Measurements from ENCODE around the gene PPP1R14D.

Gene PPP1R14D

DNA sequence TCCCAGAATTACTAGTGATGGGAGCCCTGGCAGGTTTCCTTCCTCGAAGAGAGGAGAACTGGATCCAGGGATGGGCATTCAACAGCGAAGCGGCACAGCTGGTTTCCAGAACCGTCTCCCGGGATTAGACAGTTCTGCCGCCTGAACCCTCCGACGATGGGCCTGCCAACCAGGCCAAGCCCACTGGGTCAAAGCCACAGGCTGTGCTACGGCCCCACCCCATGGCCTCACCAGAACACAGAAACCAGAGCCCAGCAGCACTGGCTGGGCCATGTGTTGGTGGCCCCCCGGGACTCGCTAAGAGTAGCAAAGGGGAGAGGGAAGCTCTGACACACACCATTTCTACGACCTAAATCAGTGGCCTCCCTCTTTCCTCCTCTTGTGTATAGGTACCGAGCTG lies 56.5 kb downstream of the PPP1R14D start:
- DNase-seq (ENCODE audit: low spot score), result no peak
- Mint-ChIP-seq H3K4me1 (ENCODE audit: low read depth) (peaks cover 17% of the 10 kb centered on the region), H3K27ac (peak overlapping the region; percentile 12), H3K27me3 (ENCODE audit: low read depth) (no peaks in the 10 kb centered on the region), H3K4me3 (no peak overlapping the region), H3K36me3 (ENCODE audit: low read depth) (peaks cover 32% of the 10 kb centered on the region), H3K9me3 (no peaks in the 10 kb centered on the region)

DNA sequence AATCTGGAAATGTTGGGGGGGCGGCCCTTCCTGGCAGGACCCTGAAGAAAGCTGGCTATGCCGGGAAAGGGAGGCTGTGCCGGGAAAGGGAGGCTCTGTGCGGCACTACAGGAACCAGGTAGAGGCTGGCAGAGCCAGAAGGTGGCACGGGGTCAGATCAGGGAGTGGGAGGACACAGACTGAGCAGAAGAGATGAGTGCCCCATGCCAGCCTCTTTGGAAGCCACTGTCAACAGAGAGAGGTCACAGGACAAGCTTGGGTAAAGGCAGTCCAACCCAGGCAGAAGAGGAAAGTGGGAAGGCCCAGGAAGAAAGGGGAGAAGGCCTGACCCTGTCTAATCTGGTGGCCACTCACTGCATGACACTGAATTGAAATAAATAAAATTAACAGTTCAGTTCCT lies 57.3 kb downstream of the PPP1R14D start:
- Mint-ChIP-seq H3K4me3 (no peak overlapping the region), H3K27ac (no peak overlapping the region), H3K27me3 (ENCODE audit: low read depth) (no peaks in the 10 kb centered on the region), H3K36me3 (ENCODE audit: low read depth) (peaks cover 26% of the 10 kb centered on the region), H3K9me3 (no peaks in the 10 kb centered on the region), H3K4me1 (ENCODE audit: low read depth) (peaks cover 17% of the 10 kb centered on the region)
- no peak for DNase-seq (ENCODE audit: low spot score)

DNA sequence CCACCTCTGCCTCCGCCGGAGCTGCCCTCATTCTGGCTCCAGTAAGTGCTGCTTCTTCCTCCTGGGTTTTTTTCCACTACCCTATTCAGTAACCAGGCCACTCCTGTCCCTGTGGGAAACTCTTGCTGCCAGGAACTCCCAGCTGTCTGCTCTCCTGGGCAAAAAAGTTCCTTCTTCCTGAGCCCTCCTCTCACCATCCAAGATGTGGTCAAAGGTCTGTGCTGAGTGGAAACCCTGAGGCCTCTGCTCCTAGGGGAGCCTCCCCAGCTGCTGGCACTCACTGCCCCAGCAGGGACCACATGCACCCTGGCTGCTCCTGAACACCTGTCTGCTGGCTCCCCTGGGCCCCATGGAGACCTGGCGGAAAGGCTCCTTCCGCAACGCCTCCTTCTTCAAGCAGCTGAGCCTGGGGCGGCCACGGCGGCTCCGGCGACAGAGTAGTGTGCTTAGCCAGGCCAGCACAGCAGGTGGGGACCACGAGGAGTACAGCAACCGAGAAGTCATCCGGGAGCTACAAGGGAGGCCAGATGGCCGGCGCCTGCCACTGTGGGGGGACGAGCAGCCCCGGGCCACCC lies 58.3 kb downstream of the PPP1R14D start:
- Mint-ChIP-seq H3K4me3 (peak overlapping the region; percentile 54), H3K4me1 (ENCODE audit: low read depth) (peaks cover 26% of the 10 kb centered on the region), H3K36me3 (ENCODE audit: low read depth) (peaks cover 22% of the 10 kb centered on the region), H3K27me3 (ENCODE audit: low read depth) (no peaks in the 10 kb centered on the region), H3K27ac (peak overlapping the region; percentile 82), H3K9me3 (no peaks in the 10 kb centered on the region)
- DNase-seq (ENCODE audit: low spot score), result no peak

DNA sequence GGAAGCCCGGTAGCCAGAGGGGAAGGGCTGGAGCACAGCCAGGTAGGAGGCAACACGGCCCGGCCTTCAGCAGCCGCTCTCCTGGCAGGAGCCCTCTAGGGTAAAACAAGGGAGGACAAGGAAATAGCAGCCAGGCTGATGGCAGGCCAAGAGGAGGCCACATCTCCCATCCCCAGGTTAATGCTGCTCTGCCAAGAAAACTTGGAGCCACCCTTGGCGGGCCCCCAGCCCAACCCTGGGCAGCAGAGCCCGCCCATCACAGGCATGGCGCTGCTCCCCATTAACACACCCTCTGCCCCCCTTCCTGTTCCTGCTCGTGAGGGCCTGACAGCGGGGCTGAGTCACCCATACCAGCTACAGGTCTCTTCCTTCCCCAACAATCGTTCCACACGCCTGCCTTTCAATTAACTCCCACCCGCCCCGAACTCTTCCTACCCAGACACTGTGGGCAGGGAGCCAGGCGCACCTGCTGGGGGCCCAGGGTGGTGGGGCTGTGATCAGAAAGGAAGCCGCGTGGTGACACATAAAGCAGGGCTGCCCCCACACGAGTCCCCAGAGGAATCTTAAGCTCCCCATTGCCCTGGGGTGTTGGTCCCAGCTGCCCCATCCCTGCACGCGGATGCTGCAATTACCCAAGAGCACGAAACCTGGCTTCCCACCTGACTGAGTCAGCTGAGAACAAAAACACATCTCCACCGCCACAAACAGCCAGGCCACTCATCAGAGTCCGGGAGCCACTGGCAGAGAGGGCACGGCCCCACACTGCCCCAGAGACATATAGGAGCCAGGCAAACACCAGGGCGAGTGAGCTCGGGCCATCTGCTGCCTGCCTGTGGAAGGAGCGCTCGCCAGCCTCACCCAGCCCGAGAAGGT lies 59.0 kb downstream of the PPP1R14D start, which contains the start of gene C15orf62:
C15orf62 (plus strand) TSS at position 707 of the 873 bp plus-strand sequence. CDS start 516 bp downstream, outside the sequence.
- Mint-ChIP-seq H3K9me3 (no peaks in the 10 kb centered on the region), H3K27ac (peak within 1 kb of the TSS; percentile 82), H3K27me3 (ENCODE audit: low read depth) (no peaks in the 10 kb centered on the region), H3K36me3 (ENCODE audit: low read depth) (peaks cover 18% of the 10 kb centered on the region), H3K4me1 (ENCODE audit: low read depth) (peaks cover 32% of the 10 kb centered on the region), H3K4me3 (peak within 1 kb of the TSS; percentile 54)
- DNase-seq (ENCODE audit: low spot score), result peak; percentile 37

DNA sequence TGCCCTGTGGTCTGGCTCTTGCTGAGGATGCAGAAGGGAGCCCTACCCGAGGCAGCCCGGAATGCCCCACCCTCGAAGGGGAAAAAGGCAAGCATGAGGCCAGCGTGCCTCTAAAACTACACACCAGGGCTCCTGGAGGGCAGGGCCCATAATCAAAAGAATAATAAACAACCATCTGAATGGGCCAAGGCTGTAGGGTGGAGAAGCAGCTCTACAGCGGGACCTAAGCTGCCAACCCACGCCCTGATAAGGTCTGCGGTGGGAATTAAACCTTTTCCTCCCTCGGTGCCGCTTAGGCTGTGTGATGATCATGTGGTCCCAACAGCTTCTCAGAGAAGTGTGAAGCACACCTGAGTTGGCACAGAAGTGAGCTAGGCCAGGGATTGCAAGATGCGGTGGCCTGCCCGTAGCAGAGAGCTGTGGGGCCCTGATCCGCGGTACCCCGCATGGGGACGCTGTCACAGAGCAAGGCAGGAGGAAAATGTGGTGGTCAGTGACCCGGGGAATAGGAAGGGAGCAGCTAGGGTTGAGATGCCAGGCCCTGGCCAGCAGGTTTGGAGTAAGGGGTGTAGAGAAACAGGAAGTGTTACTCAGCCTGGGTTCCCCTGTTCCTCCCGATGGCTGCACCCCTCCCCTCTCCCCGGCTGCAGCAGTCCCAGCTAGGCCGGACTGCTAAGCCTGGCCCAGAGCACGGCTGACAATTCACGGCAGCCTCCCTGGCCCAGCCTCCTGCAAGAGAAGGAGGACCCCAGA lies 59.8 kb downstream of the PPP1R14D start:
- H3K36me3 Mint-ChIP-seq (ENCODE audit: low read depth), result peaks cover 18% of the 10 kb centered on the region
- H3K9me3 Mint-ChIP-seq, result no peaks in the 10 kb centered on the region
- peak overlapping the region; percentile 50 for H3K4me3 Mint-ChIP-seq
- DNase-seq (ENCODE audit: low spot score), result no peak
- no peaks in the 10 kb centered on the region for H3K27me3 Mint-ChIP-seq (ENCODE audit: low read depth)
- H3K4me1 Mint-ChIP-seq (ENCODE audit: low read depth), result peaks cover 34% of the 10 kb centered on the region
- H3K27ac Mint-ChIP-seq, result peak overlapping the region; percentile 82

DNA sequence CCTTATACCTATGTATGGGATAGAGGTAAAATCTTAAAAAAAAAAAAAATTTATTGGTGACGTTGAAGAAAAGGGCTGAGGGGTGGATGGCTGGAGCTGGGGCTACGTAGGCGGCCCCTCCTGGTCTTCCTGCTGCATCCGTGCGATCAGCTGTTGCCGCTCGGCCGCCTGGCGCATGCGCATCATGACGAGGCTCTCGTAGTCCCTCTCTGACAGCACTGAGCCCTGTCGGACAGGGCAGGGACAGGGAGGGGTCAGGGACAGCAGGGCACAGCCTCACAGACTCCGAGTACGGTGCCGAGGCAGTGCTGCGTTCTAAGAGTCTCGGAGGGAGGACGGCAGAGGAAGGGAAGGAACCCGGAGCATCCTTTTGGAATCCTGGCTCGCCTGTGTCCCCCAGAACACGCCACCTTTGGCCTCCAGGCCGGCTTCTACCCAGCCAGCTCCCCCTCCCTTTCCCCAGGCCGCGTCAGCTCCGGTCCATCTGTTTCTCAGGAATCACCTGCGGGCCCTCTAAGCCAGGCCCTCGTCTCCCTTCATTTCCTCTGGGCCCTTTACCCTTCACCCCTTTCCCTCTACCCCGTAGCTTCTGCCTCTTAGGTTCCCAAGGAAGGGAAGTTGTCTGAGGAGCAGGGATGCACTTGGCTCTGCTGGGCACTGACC lies 60.5 kb downstream of the PPP1R14D start:
- no peaks in the 10 kb centered on the region for H3K27me3 Mint-ChIP-seq (ENCODE audit: low read depth)
- H3K36me3 Mint-ChIP-seq (ENCODE audit: low read depth), result peaks cover 18% of the 10 kb centered on the region
- H3K4me3 Mint-ChIP-seq, result no peak overlapping the region
- H3K9me3 Mint-ChIP-seq, result no peaks in the 10 kb centered on the region
- peaks cover 40% of the 10 kb centered on the region for H3K4me1 Mint-ChIP-seq (ENCODE audit: low read depth)
- DNase-seq (ENCODE audit: low spot score), result no peak
- no peak overlapping the region for H3K27ac Mint-ChIP-seq

DNA sequence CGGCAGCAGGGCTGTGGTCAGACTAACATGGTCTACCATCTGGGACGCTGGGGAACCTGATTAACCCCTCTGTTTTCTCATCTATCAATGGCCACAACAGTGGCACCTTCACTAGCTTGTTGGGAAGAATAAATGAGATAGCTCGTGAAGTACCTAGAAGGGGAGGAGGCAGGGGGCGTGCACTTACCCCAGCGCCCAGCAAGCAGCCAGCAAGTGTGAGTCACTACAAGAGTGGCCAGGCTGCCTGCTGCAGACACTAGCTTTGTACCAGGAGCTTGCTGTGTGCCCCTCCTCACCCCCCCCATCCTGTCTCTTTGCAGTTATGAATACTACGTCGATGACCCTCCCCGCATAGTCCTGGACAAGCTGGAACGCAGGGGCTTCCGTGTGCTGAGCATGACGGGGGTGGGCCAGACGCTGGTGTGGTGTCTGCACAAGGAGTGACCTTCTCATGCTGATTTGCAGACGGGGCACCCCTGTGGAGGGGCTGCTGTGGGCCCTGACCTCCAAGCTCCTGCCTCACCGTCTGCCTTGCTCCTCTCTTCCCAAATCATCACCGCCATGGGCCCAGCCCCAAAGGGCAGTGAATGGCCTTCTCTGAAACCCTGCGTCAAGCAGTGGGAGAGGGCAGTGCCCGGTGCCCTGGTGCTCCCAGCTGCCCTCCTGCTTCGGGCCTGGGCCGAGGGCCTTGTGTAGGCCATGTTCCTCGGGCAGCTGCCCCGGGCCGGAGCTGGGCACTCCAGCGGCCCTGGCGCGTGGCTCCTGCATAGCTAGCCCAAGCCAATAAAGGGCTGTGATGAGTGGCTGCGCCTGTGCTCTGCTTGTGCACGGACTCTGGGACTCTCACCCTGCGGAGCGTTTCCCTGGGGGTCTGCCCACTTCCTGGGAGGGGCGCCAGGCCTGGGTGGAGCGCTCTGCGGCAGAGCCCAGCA lies 61.3 kb downstream of the PPP1R14D start:
- no peak for DNase-seq (ENCODE audit: low spot score)
- peaks cover 15% of the 10 kb centered on the region for H3K36me3 Mint-ChIP-seq (ENCODE audit: low read depth)
- no peak overlapping the region for H3K27ac Mint-ChIP-seq
- H3K4me3 Mint-ChIP-seq, result no peak overlapping the region
- H3K9me3 Mint-ChIP-seq, result no peaks in the 10 kb centered on the region
- H3K4me1 Mint-ChIP-seq (ENCODE audit: low read depth), result peaks cover 42% of the 10 kb centered on the region
- no peaks in the 10 kb centered on the region for H3K27me3 Mint-ChIP-seq (ENCODE audit: low read depth)

DNA sequence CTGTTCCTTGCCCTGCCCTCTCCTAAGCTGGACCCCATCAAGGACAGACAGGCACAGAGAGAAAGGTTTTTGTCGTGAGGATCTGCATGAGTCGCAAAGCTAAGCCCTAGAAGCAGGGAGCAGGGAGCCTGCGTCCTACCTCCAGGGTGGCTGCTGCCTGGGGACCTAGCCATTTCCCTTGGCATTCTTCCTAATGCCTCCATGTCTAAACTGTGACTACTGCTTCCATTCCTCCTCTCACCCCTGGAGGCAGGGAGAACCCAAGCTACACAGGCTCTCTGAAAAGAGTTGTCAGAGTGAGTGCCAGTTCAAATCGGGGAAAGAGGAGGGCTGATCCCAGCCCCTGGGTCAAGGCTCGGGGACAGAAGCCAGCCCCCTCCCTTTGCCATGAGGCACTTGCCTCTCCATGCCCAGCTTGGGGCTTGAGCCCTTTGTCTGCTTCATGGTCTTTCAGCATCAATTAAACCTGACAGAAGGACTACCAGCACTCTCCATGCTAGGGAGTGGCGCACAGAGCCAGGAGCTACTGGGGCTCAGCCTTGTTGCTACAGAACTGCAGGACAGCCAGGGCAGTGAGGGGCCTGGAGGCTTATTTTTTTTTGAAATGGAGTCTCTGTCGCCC lies 62.2 kb downstream of the PPP1R14D start:
- Mint-ChIP-seq H3K4me1 (ENCODE audit: low read depth) (peaks cover 42% of the 10 kb centered on the region), H3K4me3 (no peak overlapping the region)
- no peak for DNase-seq (ENCODE audit: low spot score)

More for the DNA sequence above, 62.2 kb downstream of the PPP1R14D start:
- H3K36me3 Mint-ChIP-seq (ENCODE audit: low read depth), result peaks cover 14% of the 10 kb centered on the region
- H3K27me3 Mint-ChIP-seq (ENCODE audit: low read depth), result no peaks in the 10 kb centered on the region
- no peaks in the 10 kb centered on the region for H3K9me3 Mint-ChIP-seq
- peak overlapping the region; percentile 68 for H3K27ac Mint-ChIP-seq

All from T-helper 2 cell treated with Interferon-gamma antibody and Interleukin-4, amounts not matched to agents 5 μg/mL and 100 μg/mL, for 36 hours (primary cell).